Measurements from ENCODE around the gene EBP. TPM values are rescaled to one million over a fixed set of nuclear protein-coding genes. Genes with fewer than 3 reads are reported as not detected.

Gene EBP
- total and polyA plus RNA-seq, 2 of the 8 experiments (the other 6 are each of a cell fraction or from before 2014, with no cell fraction given), result 143 to 286 TPM

DNA sequence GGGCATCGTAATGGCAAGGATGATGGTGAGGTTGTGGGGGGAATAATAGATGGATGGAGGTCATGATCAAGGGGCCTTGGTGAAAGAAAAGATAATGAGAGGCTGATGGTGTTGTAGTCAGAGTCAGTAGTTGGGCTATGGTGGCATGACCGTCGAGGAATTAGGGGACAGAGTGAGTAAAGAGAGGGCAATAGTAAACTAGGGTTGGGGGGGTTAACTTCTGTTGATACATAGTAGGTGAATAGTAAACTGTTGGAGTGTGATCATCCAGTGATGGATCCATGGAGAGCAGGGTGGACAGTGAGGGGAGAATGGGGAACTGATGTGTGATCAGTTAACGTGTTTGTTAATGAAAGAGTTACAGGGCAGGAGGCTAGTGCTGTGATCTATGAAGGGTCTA is 44.7 kb upstream of the EBP start:
- no peak overlapping the region for H4K8ac ChIP-seq (ENCODE audit: extremely low read depth, insufficient read depth, low read length)
- peaks cover 0 to 7% of the 10 kb centered on the region in 2 experiments for H4K20me1 ChIP-seq (replicated peaks in 1 of 2; ENCODE audit: control insufficient read depth in 1 of 2, insufficient read depth in 2 of 2, low read length in 2 of 2)
- H2BK20ac ChIP-seq (ENCODE audit: low read length), result no peak overlapping the region
- no peak overlapping the region for H3K27ac ChIP-seq (ENCODE audit: low read depth, low read length)
- no peak for DNase-seq (ENCODE audit: low read depth in 1 of 2, low spot score in 2 of 2)
- H2BK120ac ChIP-seq (replicated peaks; ENCODE audit: low read depth, low read length), result no peak overlapping the region
- WGBS, 2 experiments (ENCODE audit: extremely low coverage in 1 of 2, insufficient coverage in 1 of 2, insufficient read length in 1 of 2, insufficient replicate concordance in 2 of 2, low coverage in 1 of 2, low lambda C conversion rate in 2 of 2, missing lambda C conversion rate in 1 of 2), result 68 to 100% methylated on average over 1 to 4 of the region's 4 CpGs
- H3K79me1 ChIP-seq (ENCODE audit: low read depth, low read length), result no peaks in the 10 kb centered on the region
- H4K91ac ChIP-seq (replicated peaks; ENCODE audit: insufficient read length, low read length), result no peak overlapping the region
- H2BK15ac ChIP-seq (ENCODE audit: low read length), result no peak overlapping the region
- H3K36me3 ChIP-seq (ENCODE audit: control insufficient read depth in 2 of 4, insufficient read depth in 4 of 4, low read length in 3 of 4), result peaks cover 0 to 12% (median 0%) of the 10 kb centered on the region in 4 experiments; a peak in 2 of 8 replicates
- ChIA-PET POLR2A (ENCODE audit: partially characterized antibody) (interaction anchor here (2.4 kb wide), 1 partner anchor 16 kb away, joined by 5 read pairs; no protein-coding TSS in a partner anchor), CTCF (ENCODE audit: partially characterized antibody) (no interaction called here)
- no peak for FAIRE-seq
- H3K9me3 ChIP-seq (ENCODE audit: insufficient read depth in 2 of 2, low read depth in 1 of 2, low read length in 1 of 2), result no peaks in the 10 kb centered on the region
- H3K23ac ChIP-seq (ENCODE audit: insufficient read length), result no peak overlapping the region
- H3K14ac ChIP-seq (ENCODE audit: insufficient read length), result no peak overlapping the region
- H3K27me3 ChIP-seq (replicated peaks in 1 of 4; ENCODE audit: control insufficient read depth in 3 of 4, extremely low read depth in 1 of 4, insufficient read depth in 3 of 4, low read length in 3 of 4), result no peaks in the 10 kb centered on the region
- peak overlapping the region in 3 of 4 experiments; percentile 14 to 60 (median 22); a peak in 2 of 7 replicates for H3K9ac ChIP-seq (replicated peaks in 1 of 4; ENCODE audit: extremely low read depth in 1 of 4, low read depth in 3 of 4, low read length in 3 of 4)
- no peak overlapping the region for H2BK5ac ChIP-seq (ENCODE audit: low read depth, low read length)
- H3K4me1 ChIP-seq (replicated peaks in 1 of 4; ENCODE audit: control insufficient read depth in 3 of 4, insufficient read depth in 4 of 4, low read length in 3 of 4), result peaks cover 3 to 15% (median 8%) of the 10 kb centered on the region in 4 experiments
- no peak overlapping the region for H2AFZ ChIP-seq (ENCODE audit: low read length)
- no peak overlapping the region for H4K5ac ChIP-seq (ENCODE audit: insufficient read length, low read depth, low read length)
- H3K18ac ChIP-seq (ENCODE audit: extremely low read depth, low read length), result no peak overlapping the region
- peaks cover 0 to 24% of the 10 kb centered on the region in 2 experiments; a peak in 2 of 4 replicates for H3K79me2 ChIP-seq (ENCODE audit: control insufficient read depth in 1 of 2, insufficient read depth in 2 of 2, low read length in 2 of 2)
- peaks cover 3% of the 10 kb centered on the region; the same call in 1 of the 2 replicates for H3K23me2 ChIP-seq (ENCODE audit: low read depth, low read length)
- H3K56ac ChIP-seq (replicated peaks; ENCODE audit: insufficient read length, low read depth, low read length), result no peak overlapping the region
- no peak overlapping the region for H3K4ac ChIP-seq (replicated peaks; ENCODE audit: insufficient read length, low read depth, low read length)
- peak overlapping the region; percentile 74 to 93 (median 82) for H3K4me3 ChIP-seq (ENCODE audit: extremely low read depth in 1 of 4, insufficient read depth in 2 of 4, low read depth in 3 of 4, low read length in 4 of 4)
- H3K4me2 ChIP-seq (ENCODE audit: insufficient read depth in 1 of 2, low read depth in 2 of 2, low read length in 2 of 2), result peak overlapping the region; percentile 74 to 77
- H2AK5ac ChIP-seq (ENCODE audit: low read depth, low read length), result no peak overlapping the region
- H2BK12ac ChIP-seq (ENCODE audit: low read depth, low read length), result no peak overlapping the region
